Activated CD8-positive, alpha-beta memory T cell treated with anti-CD3 and anti-CD28 coated beads, Interleukin-2, amount 50 U/mL, for 1 hour (primary cell): ENCODE results near the gene DDIT3.
"Not testable (repeated sequence)": the region's sequence is repeated elsewhere in the genome, so short reads cannot be mapped to it uniquely, and the experiment has no call there.

Experiments used
- DNase-seq: peaks from one replicate; pipeline ENCODE4 v3.0.0-alpha.2; 2020; ENCODE audit errors: extremely low read depth

Gene DDIT3

GRCh38 chr12:57513266-57513665, 7.0 kb downstream of the DDIT3 start:
- no peak for DNase-seq

DNA sequence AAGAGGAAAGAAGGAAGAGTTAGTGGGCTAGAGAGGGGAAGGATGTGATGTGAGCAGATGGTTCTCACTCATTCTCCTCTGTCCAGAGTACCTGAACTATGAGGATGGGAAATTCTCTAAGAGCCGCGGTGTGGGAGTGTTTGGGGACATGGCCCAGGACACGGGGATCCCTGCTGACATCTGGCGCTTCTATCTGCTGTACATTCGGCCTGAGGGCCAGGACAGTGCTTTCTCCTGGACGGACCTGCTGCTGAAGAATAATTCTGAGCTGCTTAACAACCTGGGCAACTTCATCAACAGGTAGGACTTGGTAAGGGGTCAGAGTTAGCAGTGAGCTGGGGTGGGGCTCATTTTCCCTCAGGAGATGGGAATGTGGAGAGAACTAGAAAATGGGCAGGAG, 7.6 kb downstream of the DDIT3 start:
- no peak for DNase-seq

DNA sequence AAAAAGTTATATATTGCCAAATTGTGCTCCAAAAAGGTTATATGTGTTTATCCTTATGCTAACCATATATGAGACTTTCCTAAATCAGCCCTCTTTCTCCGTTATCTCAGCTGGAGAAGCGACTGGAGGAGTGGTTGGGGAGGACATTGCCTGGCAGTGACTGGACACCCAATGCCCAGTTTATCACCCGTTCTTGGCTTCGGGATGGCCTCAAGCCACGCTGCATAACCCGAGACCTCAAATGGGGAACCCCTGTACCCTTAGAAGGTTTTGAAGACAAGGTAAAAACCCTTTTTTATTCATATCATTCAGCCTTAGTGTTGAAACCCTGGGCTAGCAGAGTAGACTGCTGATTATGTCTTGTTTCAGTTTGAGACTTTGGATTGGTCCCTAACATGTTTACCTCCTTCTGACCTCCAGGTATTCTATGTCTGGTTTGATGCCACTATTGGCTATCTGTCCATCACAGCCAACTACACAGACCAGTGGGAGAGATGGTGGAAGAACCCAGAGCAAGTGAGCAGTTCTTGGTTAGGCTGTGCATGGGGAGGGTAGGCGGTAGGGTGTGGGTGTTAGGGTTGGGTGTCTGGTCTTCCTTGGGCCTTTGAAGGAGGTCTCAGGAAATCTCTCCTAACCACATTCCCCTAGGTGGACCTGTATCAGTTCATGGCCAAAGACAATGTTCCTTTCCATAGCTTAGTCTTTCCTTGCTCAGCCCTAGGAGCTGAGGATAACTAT, 8.6 kb downstream of the DDIT3 start:
- DNase-seq, result no peak

- no peak for DNase-seq
Observed at GRCh38 chr12:57511161-57511560, 9.2 kb downstream of the DDIT3 start.

- DNase-seq, result not testable (repeated sequence)
Observed at GRCh38 chr12:57507796-57508195, 12.5 kb downstream of the DDIT3 start.

DNA sequence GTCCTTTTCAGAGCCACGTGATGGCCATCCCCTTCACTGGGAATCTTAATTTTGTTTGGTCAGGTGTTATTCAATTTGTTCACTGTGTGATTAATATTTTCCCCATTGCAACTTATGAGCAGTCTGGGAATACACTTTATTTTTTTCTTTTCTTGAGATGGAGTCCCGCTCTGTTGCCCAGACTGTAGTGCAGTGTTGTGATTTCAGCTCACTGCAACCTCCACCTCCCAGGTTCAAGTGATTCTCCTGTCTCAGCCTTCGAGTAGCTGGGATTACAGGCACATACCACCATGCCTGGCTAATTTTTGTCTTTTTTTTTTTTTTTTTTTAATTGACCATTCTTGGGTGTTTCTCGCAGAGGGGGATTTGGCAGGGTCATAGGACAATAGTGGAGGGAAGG, 13.8 kb downstream of the DDIT3 start:
- not testable (repeated sequence) for DNase-seq

GRCh38 chr12:57502311-57502969, 17.9 kb downstream of the DDIT3 start:
- DNase-seq, result not testable (repeated sequence)

- DNase-seq, result no peak
Observed at GRCh38 chr12:57500213-57500612, 20.1 kb downstream of the DDIT3 start.

DNA sequence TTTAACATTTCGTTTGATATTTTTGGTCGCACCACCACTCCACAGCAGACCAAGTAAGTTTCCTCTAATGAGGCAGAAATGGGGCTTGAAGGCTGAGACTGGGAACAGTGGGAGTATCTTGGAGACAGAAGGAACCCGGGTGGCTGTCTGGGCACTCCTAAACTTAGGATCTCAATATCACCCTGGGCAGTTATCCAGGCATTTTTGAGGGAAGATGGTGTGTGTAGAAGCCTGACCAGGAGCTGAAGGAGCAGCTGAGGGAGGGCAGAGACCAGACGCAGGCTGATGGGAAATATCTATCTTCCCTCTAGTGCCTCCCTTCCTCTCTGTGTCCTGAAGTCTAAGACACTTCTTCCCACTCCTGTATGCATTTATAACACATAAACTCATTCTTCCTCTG, 21.7 kb downstream of the DDIT3 start:
- DNase-seq, result no peak

DNA sequence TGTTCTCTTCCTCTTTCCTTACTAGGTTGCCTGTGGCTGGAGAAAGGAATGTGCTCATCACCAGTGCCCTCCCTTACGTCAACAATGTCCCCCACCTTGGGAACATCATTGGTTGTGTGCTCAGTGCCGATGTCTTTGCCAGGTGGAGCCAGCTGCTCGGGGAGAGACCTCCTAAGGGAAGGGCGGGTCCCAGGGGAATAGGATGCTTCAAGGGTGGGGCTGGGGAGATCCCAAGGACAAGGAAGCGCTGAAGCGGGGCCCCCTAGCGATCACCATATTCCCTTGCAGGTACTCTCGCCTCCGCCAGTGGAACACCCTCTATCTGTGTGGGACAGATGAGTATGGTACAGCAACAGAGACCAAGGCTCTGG, 22.2 kb downstream of the DDIT3 start:
- no peak for DNase-seq

DNA sequence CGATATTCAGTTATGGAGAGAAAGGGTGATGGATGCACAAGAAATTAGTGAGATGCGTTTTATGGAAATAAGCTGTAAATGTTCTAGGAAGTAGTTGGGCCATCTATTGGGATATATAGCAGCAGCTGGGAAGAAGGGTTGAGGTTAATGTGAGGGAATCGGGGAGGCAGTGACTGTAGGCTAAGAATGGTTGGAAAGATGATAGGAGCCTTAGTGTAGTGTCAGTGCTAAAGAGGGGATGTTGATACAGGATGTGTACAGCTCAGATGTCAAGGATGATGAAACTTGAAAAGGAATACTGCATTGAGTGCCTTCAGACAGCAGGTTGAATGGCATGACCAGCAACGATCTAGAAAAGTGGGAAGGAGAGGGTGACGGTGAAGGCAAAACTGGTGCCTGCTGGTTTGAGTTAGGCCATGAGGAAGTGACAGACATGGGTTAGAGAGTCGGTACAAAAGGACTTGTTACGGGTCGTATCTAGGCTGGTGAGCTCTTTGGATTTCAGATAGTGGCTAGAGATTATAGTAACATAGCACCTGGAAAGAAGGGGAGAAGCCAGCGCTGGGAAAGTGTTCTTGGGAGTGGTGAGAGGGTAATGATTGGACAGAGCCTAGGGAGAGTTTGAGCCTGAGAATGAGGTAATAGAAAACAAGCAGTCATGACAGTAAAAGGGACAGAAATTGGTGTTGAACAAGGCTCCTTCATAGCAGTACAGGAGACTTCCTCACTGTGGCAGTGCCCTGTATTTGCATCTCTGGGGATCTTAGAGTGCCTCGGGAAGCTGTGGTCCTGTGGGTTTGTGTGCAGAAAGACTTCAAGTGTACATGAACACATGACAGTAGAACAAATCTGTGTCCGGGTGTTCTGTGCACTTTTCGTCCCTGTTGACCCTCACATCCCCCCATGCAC, 22.8 kb downstream of the DDIT3 start:
- no peak for DNase-seq

GRCh38 chr12:57496822-57497221, 23.5 kb downstream of the DDIT3 start:
- no peak for DNase-seq

DNA sequence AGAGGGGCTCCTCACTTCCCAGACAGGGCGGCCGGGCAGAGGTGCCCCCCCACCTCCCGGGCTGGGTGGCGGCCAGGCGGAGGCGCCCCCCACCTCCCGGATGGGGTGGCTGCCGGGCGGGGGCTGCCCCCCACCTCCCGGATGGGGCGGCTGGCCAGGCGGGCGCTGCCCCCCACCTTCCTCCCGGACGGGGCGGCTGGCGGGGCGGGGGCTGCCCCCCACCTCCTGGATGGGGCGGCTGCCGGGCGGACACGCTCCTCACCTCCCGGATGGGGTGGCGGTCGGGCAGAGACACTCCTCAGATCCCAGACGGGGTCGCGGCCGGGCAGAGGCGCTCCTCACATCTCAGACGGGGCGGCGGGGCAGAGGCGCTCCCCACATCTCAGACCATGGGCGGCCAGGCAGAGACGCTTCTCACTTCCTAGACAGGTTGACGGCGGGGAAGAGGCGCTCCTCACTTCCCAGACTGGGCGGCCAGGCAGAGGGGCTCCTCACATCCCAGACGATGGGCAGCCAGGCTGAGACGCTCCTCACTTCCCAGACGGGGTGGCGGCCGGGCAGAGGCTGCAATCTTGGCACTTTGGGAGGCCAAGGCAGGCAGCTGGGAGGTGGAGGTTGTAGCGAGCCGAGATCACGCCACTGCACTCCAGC, 25.1 kb downstream of the DDIT3 start:
- not testable (repeated sequence) for DNase-seq

- DNase-seq, result no peak
Observed at GRCh38 chr12:57491393-57492280, 28.7 kb downstream of the DDIT3 start.

GRCh38 chr12:57490126-57490525, 30.2 kb downstream of the DDIT3 start:
- no peak for DNase-seq

DNA sequence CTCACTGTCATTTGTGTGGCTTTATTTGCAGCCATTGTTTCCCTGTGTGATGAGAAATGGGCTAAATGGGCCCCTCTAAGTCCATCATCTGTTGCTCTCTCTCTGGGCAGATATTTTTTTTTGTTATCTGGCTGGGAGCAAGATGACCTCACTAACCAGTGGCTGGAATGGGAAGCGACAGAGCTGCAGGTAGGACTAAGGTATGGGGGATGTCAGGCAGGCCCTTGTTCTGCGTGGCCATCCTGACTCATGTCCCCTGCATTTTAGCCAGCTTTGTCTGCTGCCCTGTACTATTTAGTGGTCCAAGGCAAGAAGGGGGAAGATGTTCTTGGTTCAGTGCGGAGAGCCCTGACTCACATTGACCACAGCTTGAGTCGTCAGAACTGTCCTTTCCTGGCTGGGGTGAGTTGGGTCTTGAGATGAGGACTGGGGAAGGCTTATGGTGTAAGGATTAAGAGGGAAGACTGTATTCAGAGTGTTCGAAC, 31.1 kb downstream of the DDIT3 start:
- DNase-seq, result no peak

DNA sequence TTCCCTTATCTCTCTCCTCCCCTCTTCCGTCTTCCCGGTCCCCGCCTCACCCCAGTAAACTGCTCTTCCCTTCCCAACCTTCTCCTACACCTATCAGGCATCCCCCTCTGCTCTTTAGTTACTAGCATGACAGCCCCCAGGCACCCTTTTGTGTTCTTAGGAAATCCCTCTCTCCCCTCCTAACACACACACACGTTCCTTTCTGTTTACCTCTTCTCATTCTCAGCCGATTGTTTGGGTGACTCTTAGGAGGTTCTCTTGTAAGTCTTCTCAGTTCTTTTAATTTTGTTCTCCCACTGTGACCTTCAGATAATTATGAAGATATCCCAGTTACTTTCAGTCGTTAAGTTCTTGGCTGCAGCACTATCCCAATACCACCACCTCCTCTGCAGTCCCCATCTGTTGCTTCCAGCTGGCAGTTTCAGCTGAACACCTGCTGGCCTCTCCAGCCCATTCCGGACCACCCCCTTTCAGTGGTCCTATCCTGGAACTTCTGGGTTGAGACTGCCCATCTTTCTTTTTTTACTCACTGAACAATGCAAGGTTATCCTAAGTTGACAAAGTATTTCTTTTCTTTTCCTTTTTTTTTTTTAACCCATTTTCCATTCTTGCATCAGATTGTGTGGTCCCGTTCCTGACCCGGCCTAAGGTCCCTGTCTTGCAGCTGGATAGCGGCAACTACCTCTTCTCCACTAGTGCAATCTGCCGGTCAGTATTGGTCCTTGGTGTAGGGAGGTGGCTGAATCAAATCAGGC, 31.7 kb downstream of the DDIT3 start:
- no peak for DNase-seq

DNA sequence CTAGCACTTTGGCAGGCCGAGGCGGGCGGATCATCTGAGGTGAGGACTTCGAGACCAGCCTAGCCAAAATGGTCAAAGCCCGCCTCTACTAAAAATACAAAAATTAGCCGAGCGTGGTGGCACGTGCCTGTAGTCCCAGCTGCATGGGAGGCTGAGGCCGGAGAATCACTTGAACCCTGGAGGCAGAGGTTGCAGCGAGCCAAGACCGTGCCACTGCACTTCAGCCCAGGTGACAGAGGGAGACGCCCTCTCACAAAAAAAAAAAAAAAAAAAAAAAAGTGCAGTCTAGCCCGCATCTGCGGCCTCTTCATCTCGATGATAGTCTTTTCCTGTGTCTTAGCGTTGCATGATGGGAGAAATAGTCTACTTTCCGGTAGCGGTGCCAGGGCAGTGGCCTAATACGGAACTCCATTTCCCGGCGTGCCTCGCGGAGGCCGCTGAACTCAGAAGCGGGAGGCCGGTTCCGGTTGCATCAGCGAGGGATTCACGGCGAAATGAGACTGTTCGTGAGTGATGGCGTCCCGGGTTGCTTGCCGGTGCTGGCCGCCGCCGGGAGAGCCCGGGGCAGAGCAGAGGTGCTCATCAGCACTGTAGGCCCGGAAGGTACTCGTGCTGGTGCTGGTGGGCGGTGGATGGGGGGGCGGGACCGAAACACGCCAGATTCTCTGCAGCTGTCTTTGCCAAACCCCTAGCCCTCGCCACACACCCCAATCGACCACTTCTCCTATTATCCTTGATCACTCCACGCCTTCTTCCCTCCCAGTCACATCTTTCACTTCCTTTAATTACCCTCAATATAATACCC, 32.5 kb downstream of the DDIT3 start, which contains the start of gene MARS1:
MARS1 (plus strand) TSS at position 472 of the 805 bp plus-strand sequence; CDS start at position 495, 23 bp downstream.
- DNase-seq, result peak; percentile 85

- DNase-seq, result no peak
Observed at GRCh38 chr12:57487055-57487596, 33.2 kb downstream of the DDIT3 start.
